Bronchial epithelial cell (primary cell): ENCODE data around the gene LRRIQ3. TPM values are rescaled to one million over a fixed set of nuclear protein-coding genes. Genes with fewer than 3 reads are reported as not detected.
A peak's percentile ranks its signal among the peaks of the same experiment; 100 is the strongest.

ENCODE experiments used
- DNase-seq: peaks from one replicate; pipeline ENCODE4 v3.0.0-alpha.2; 2010; ENCODE audit warnings: low read depth
- FAIRE-seq: peaks from 2 replicates; lab custom pipeline; 2011; peaks lifted over from hg19 to GRCh38; lab: Jason Lieb, UNC
- H3K27me3 ChIP-seq: 2 replicates; pipeline ENCODE4 v1.5.1; 2011; ENCODE audit warnings: low read length; ENCODE audit not compliant: control insufficient read depth, insufficient read depth
- H3K36me3 ChIP-seq: 2 replicates; pipeline ENCODE4 v1.5.1; 2011; ENCODE audit warnings: low read length; ENCODE audit not compliant: control insufficient read depth, insufficient read depth
- H3K4me3 ChIP-seq: 2 replicates; pipeline ENCODE4 v1.5.1; 2011; ENCODE audit warnings: mild to moderate bottlenecking, low read depth, low read length, control low read depth
- CTCF ChIP-seq: IDR thresholded peaks from 2 replicates; pipeline ENCODE4 v1.5.1; 2011; ENCODE audit warnings: mild to moderate bottlenecking, moderate library complexity, low read length, control low read depth, inconsistent platforms; ENCODE audit not compliant: insufficient read depth, severe bottlenecking
- total RNA-seq: library from RNA; depleted of rRNA; stranded (reverse); fragments of >200 nt; gene quantifications from 2 replicates; pipeline ENCODE4 v1.2.1, GENCODE V29; 2014

LRRIQ3 gene
- total RNA-seq, 1 donor from 2014 or later, result 0.53 TPM

GRCh38 chr1:74003806-74004205, 194.2 kb downstream of the LRRIQ3 start:
- FAIRE-seq, result no peak
- H3K4me3 ChIP-seq, result no peak overlapping the region
- no peaks in the 10 kb centered on the region for H3K36me3 ChIP-seq
- no peak for DNase-seq
- H3K27me3 ChIP-seq, result no peaks in the 10 kb centered on the region
- TF ChIP-seq CTCF, result no peak

- no peak overlapping the region for H3K4me3 ChIP-seq
- TF ChIP-seq CTCF, result peak; percentile 28
- H3K27me3 ChIP-seq, result no peaks in the 10 kb centered on the region
- DNase-seq, result peak; percentile 61
- FAIRE-seq, result no peak
- H3K36me3 ChIP-seq, result no peaks in the 10 kb centered on the region
Observed at GRCh38 chr1:73998348-73998959, 199.5 kb downstream of the LRRIQ3 start.

GRCh38 chr1:73980324-73981040, 217.5 kb downstream of the LRRIQ3 start:
- DNase-seq (no peak), FAIRE-seq (no peak)
- Histone ChIP-seq H3K36me3 (no peaks in the 10 kb centered on the region), H3K27me3 (no peaks in the 10 kb centered on the region), H3K4me3 (no peak overlapping the region)
- TF ChIP-seq CTCF, result no peak

GRCh38 chr1:73979684-73980083, 218.3 kb downstream of the LRRIQ3 start:
- no peak overlapping the region for H3K4me3 ChIP-seq
- no peak for FAIRE-seq
- H3K27me3 ChIP-seq, result no peaks in the 10 kb centered on the region
- DNase-seq, result no peak
- H3K36me3 ChIP-seq, result no peaks in the 10 kb centered on the region
- TF ChIP-seq CTCF, result no peak

- no peaks in the 10 kb centered on the region for H3K36me3 ChIP-seq
- no peak for FAIRE-seq
- DNase-seq, result no peak
- no peak overlapping the region for H3K4me3 ChIP-seq
- no peak for TF ChIP-seq CTCF
- no peaks in the 10 kb centered on the region for H3K27me3 ChIP-seq
Observed at GRCh38 chr1:73978964-73979363, 219.0 kb downstream of the LRRIQ3 start.

Other genes starting within 250 kb of the LRRIQ3 start
- gene FPGT, start 66 bp upstream of the LRRIQ3 start, total RNA-seq, result 12.1 and 14.1 TPM in 2 replicates
- 1.3 TPM in 2 replicates for gene TNNI3K, start 37.2 kb upstream of the LRRIQ3 start, total RNA-seq